GM20000 (cell line): Measurements from ENCODE around the gene MRPL1.

Source experiments
- DNase-seq: peaks from one replicate; pipeline ENCODE4 v3.0.0; 2012; ENCODE audit warnings: low spot score
- CTCF ChIP-seq: IDR thresholded peaks from 2 replicates; pipeline ENCODE4 v1.5.1; 2012; ENCODE audit warnings: mild to moderate bottlenecking, control low read depth; ENCODE audit errors: extremely low read depth, missing control alignments

Gene MRPL1

GRCh38 chr4:77819404-77819842 lies 43.2 kb upstream of the MRPL1 start:
- TF ChIP-seq CTCF: no peak
- DNase-seq: no peak

GRCh38 chr4:77819843-77820648 lies 42.6 kb upstream of the MRPL1 start:
- peak; percentile 95 for DNase-seq
- no peak for TF ChIP-seq CTCF

GRCh38 chr4:77820649-77821561 lies 41.7 kb upstream of the MRPL1 start:
- no peak for TF ChIP-seq CTCF
- DNase-seq: peak; percentile 6

- TF ChIP-seq CTCF: no peak
- DNase-seq: no peak
Observed at GRCh38 chr4:77821775-77822174, 40.9 kb upstream of the MRPL1 start.

GRCh38 chr4:77826275-77826674 lies 36.4 kb upstream of the MRPL1 start:
- no peak for DNase-seq
- TF ChIP-seq CTCF: no peak

- no peak for DNase-seq
- no peak for TF ChIP-seq CTCF
Observed at GRCh38 chr4:77827343-77827742, 35.3 kb upstream of the MRPL1 start.
